Measurements from ENCODE around the gene MMP15.

GRCh38 chr16:58049232-58050185, 24.0 kb downstream of the MMP15 start:
- TF ChIP-seq POLR2A (IDR thresholded peaks at IDR 0.05; ENCODE audit: low read depth, low read length), result no peak
- TF ChIP-seq TAF1 (IDR thresholded peaks at IDR 0.05; ENCODE audit: borderline replicate concordance, low read depth, low read length), result no peak

Measured in GM12892 (cell line).